Esophagus muscularis mucosa (tissue), 4 donors: ENCODE data around the gene CTIF. TPM values are rescaled to one million over a fixed set of nuclear protein-coding genes. Genes with fewer than 3 reads are reported as not detected.
A peak's percentile ranks its signal among the peaks of the same experiment; 100 is the strongest.

Experiments
- DNase-seq: peaks from one replicate; pipeline ENCODE4 v3.0.0-alpha.2; 2017; ENCODE audit errors: extremely low spot score
- H3K27ac ChIP-seq, 4 donors: fragments of 200-600 bp; sonication (generic); replicated peaks in 1 of 4; 1 replicate in 3 of 4; 2 replicates in 1 of 4; pipeline ENCODE4 v1.5.1; 2016 to 2019; ENCODE audit warnings: mild to moderate bottlenecking in 1 of 4
- H3K27me3 ChIP-seq, 4 donors: fragments of 200-600 bp; sonication (generic); one replicate each; pipeline versions ENCODE4 v1.5.1 to v1.6.0; 2016 to 2019
- H3K36me3 ChIP-seq, 4 donors: fragments of 200-600 bp; sonication (generic); one replicate each; pipeline ENCODE4 v1.5.1; 2016 to 2019
- H3K4me1 ChIP-seq, 4 donors: fragments of 200-600 bp; sonication (generic); one replicate each; pipeline ENCODE4 v1.5.1; 2016 to 2019
- H3K4me3 ChIP-seq, 4 donors: fragments of 200-600 bp; sonication (generic); 1 replicate in 2 of 4; 2 replicates in 2 of 4; pipeline ENCODE4 v1.5.1; 2016 to 2019; ENCODE audit warnings: mild to moderate bottlenecking in 4 of 4, moderate library complexity in 1 of 4
- H3K9me3 ChIP-seq, 4 donors: fragments of 200-600 bp; sonication (generic); 1 replicate in 3 of 4; 2 replicates in 1 of 4; pipeline ENCODE4 v1.5.1; 2016 to 2019
- EP300 ChIP-seq: sonication (generic); formaldehyde crosslinking; IDR thresholded peaks from one replicate; pipeline ENCODE4 v1.6.1; 2017; ENCODE audit warnings: antibody characterized with exemption
- POLR2A ChIP-seq: fragments of 450-650 bp; IDR thresholded peaks from one replicate; pipeline ENCODE4 v1.6.1; 2017; ENCODE audit warnings: antibody characterized with exemption, moderate library complexity, mild to moderate bottlenecking, low read depth
- POLR2AphosphoS5 ChIP-seq, 2 donors: sonication (generic); formaldehyde crosslinking; IDR thresholded peaks; one replicate each; pipeline ENCODE4 v1.6.1; 2017; ENCODE audit warnings: antibody characterized with exemption in 2 of 2
- WGBS: methylation state at CpG from one replicate; pipeline ENCODE4 v1.1.5; 2018; 5-methylcytosine and 5-hydroxymethylcytosine counted together
- intact Hi-C: fragments of 100-400 bp; cut with DNase I; formaldehyde crosslinking; loops from one replicate; pipeline ENCODE4 v1.15.1; 2023
- total RNA-seq, 4 donors: library from RNA; depleted of rRNA; stranded (reverse); fragments of >200 nt; gene quantifications; one replicate each; pipeline versions ENCODE4 v1.1.0 to v1.2.1, GENCODE V29; 2016
- TF ChIP-seq, protein P1 (sequence below), 3 experiments: fragments of 200-600 bp in 2 of 3; fragments of 450-650 bp in 1 of 3; sonication (generic) in 2 of 3; IDR thresholded peaks; one replicate each; pipeline ENCODE4 v1.5.1; 2017 to 2019; ENCODE audit warnings: antibody characterized with exemption in 3 of 3, mild to moderate bottlenecking in 2 of 3, moderate library complexity in 1 of 3

CTIF gene
- total RNA-seq, 4 donors from 2014 or later = 63.1 to 137 (median 87.7) TPM

GRCh38 chr18:48772457-48772856, 233.6 kb downstream of the CTIF start:
- H3K9me3 ChIP-seq = no peaks in the 10 kb centered on the region
- H3K27me3 ChIP-seq = no peaks in the 10 kb centered on the region
- intact Hi-C loops = no loop called here
- H3K36me3 ChIP-seq = peaks cover 0 to 35% (median 25%) of the 10 kb centered on the region in 4 donors
- peak overlapping the region; percentile 74 to 86 (median 79) for H3K27ac ChIP-seq
- TF ChIP-seq, protein P1, sequence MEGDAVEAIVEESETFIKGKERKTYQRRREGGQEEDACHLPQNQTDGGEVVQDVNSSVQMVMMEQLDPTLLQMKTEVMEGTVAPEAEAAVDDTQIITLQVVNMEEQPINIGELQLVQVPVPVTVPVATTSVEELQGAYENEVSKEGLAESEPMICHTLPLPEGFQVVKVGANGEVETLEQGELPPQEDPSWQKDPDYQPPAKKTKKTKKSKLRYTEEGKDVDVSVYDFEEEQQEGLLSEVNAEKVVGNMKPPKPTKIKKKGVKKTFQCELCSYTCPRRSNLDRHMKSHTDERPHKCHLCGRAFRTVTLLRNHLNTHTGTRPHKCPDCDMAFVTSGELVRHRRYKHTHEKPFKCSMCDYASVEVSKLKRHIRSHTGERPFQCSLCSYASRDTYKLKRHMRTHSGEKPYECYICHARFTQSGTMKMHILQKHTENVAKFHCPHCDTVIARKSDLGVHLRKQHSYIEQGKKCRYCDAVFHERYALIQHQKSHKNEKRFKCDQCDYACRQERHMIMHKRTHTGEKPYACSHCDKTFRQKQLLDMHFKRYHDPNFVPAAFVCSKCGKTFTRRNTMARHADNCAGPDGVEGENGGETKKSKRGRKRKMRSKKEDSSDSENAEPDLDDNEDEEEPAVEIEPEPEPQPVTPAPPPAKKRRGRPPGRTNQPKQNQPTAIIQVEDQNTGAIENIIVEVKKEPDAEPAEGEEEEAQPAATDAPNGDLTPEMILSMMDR (IDR thresholded peaks at IDR 0.05) = no peak
- TF ChIP-seq POLR2A (no peak), EP300 (no peak), POLR2AphosphoS5 (IDR thresholded peaks at IDR 0.05) (no peak)
- H3K4me3 ChIP-seq = no peak overlapping the region
- peaks cover 51 to 72% (median 63%) of the 10 kb centered on the region in 4 donors for H3K4me1 ChIP-seq
- DNase-seq = no peak

GRCh38 chr18:48773821-48774220, 235.0 kb downstream of the CTIF start:
- Histone ChIP-seq H3K4me1 (peaks cover 53 to 72% (median 57%) of the 10 kb centered on the region in 4 donors), H3K36me3 (peaks cover 0 to 35% (median 20%) of the 10 kb centered on the region in 4 donors), H3K9me3 (no peaks in the 10 kb centered on the region), H3K27ac (no peak overlapping the region), H3K4me3 (no peak overlapping the region), H3K27me3 (no peaks in the 10 kb centered on the region)
- no peak for TF ChIP-seq POLR2AphosphoS5 (IDR thresholded peaks at IDR 0.05)
- TF ChIP-seq, protein P1 (IDR thresholded peaks at IDR 0.05) = no peak
- TF ChIP-seq POLR2A = no peak
- no peak for TF ChIP-seq EP300
- intact Hi-C loops = no loop called here
- DNase-seq = no peak
- 100% methylated on average over 5 of the region's 6 CpGs for WGBS

DNA sequence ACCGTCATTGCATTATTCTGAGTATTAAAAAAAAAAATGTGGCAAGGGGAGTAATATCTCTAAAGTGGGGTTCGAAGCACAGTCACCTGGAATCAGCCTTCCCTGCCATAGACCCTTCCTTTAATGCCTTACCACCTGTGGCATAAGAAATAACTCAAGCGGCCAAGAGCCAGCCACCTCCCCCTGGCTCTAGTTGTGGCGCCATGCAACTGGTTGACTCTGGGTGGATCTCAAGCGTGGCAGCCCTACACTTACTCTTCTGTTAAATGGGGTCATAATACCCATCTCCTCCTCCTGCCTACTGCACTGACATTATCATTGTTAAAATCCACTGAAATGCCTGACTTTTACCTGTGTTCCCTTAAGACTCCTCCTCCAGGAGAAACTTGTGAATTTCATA, 236.1 kb downstream of the CTIF start:
- WGBS = 99% methylated on average over 5 of the region's 5 CpGs
- Histone ChIP-seq H3K27me3 (no peaks in the 10 kb centered on the region), H3K9me3 (no peaks in the 10 kb centered on the region), H3K36me3 (peaks cover 0 to 35% (median 20%) of the 10 kb centered on the region in 4 donors), H3K4me3 (no peak overlapping the region), H3K27ac (no peak overlapping the region), H3K4me1 (peaks cover 56 to 72% (median 59%) of the 10 kb centered on the region in 4 donors)
- intact Hi-C loops = no loop called here
- no peak for DNase-seq
- no peak for TF ChIP-seq EP300
- TF ChIP-seq POLR2AphosphoS5 (IDR thresholded peaks at IDR 0.05) = no peak
- TF ChIP-seq POLR2A = no peak
- TF ChIP-seq, protein P1 (IDR thresholded peaks at IDR 0.05) = no peak

GRCh38 chr18:48775372-48776155, 236.7 kb downstream of the CTIF start:
- Histone ChIP-seq H3K36me3 (peaks cover 0 to 29% (median 19%) of the 10 kb centered on the region in 4 donors), H3K27me3 (no peaks in the 10 kb centered on the region), H3K4me3 (no peak overlapping the region), H3K9me3 (no peaks in the 10 kb centered on the region), H3K4me1 (peaks cover 57 to 72% (median 60%) of the 10 kb centered on the region in 4 donors), H3K27ac (no peak overlapping the region)
- intact Hi-C loops = no loop called here
- DNase-seq = no peak
- TF ChIP-seq POLR2A (no peak), EP300 (no peak), POLR2AphosphoS5 (IDR thresholded peaks at IDR 0.05) (no peak)
- TF ChIP-seq, protein P1 (IDR thresholded peaks at IDR 0.05) = no peak
- 90% methylated on average over 10 of the region's 12 CpGs for WGBS
